ENCODE data around the gene ARHGEF4.

Gene ARHGEF4

DNA sequence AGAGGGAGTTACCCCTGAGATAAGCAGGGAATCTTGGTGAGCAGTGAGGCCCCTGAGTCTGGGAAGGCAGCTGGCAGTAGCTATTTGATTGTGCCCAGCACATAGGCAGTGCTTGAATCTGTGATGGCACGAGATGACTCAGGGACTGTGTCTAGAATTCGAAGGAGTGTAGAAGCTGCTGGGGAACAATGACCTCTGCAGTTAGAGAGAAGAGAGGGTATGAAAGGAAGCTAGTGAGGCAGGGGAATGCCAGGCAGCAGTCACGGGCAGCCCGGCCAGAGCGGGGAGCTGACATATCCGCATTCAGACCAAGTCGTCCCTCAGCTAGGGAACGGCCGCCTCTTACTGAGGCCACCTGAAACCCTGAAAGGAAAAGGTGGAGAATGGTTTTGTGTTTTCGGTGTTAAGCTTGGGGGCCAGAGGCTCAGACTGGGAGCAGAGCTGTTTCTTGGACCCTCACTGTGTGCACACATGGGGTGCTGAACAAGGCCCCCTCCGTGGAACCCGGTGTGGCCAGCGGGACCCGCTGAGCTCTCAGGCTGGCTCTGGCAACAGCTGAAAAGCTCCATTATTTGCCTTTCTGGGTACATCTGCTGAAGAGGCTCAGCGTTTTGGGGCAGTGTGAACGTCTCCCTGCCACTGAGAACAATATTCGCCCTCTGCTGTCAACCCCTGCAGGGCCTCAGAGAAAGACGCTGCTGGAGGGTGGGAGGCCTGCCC is 32.9 kb downstream of the ARHGEF4 start:
- no peaks in the 10 kb centered on the region for H3K36me3 ChIP-seq (ENCODE audit: insufficient read depth, low read length)
- H3K9ac ChIP-seq (ENCODE audit: low read length) = no peak overlapping the region
- H3K4me1 ChIP-seq (ENCODE audit: insufficient read depth, low read length) = no peaks in the 10 kb centered on the region
- H3K27ac ChIP-seq (ENCODE audit: low read depth, low read length) = no peak overlapping the region
- no peaks in the 10 kb centered on the region for H3K27me3 ChIP-seq (ENCODE audit: control insufficient read depth in 1 of 2, insufficient read depth in 2 of 2, low read length in 2 of 2)
- H3K9me3 ChIP-seq (ENCODE audit: low read length) = no peaks in the 10 kb centered on the region
- H3K4me3 ChIP-seq (ENCODE audit: low read depth in 1 of 2, low read length in 2 of 2) = no peak overlapping the region

DNA sequence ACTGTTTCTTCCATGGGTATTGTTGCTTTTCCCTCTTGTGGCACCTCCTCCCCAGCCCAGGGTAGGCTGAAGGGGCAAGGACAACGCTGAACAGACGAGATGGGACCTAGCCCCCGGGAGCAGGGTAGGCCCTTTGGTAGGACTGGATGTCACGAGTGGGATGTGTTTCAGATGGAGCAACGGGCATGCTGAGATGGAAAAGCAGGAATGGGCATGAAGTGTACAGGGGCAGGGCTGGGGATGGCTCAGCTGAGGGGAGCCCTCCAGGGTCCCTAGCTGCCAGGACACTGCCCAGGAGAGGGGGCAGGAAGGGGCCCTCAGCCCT is 33.4 kb downstream of the ARHGEF4 start:
- no peak overlapping the region for H3K4me3 ChIP-seq (ENCODE audit: low read depth in 1 of 2, low read length in 2 of 2)
- H3K36me3 ChIP-seq (ENCODE audit: insufficient read depth, low read length) = no peaks in the 10 kb centered on the region
- no peak overlapping the region for H3K9ac ChIP-seq (ENCODE audit: low read length)
- H3K9me3 ChIP-seq (ENCODE audit: low read length) = no peaks in the 10 kb centered on the region
- H3K27me3 ChIP-seq (ENCODE audit: control insufficient read depth in 1 of 2, insufficient read depth in 2 of 2, low read length in 2 of 2) = no peaks in the 10 kb centered on the region
- H3K27ac ChIP-seq (ENCODE audit: low read depth, low read length) = no peak overlapping the region
- H3K4me1 ChIP-seq (ENCODE audit: insufficient read depth, low read length) = no peaks in the 10 kb centered on the region

DNA sequence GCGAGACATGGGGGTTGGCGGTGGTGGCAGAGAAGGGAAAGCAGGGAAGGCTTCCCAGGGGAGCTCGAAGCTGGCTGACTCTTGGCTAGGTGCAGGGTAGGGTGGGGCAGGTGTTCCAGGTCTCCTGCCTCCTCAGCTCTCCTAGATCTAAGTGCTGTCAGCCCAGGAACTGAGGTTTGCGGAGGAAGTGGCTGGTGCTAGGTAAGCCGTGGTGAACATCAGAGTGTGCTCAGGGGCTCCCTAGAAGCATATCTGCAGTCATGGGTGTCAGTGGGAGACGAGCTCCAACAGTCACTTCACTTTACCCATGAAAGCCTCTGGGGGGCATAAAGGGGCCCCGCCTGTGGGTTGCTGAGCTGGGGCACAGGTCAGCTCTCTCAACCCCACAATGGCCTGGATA is 34.1 kb downstream of the ARHGEF4 start:
- Histone ChIP-seq H3K27me3 (ENCODE audit: control insufficient read depth in 1 of 2, insufficient read depth in 2 of 2, low read length in 2 of 2) (no peaks in the 10 kb centered on the region), H3K9me3 (ENCODE audit: low read length) (no peaks in the 10 kb centered on the region), H3K27ac (ENCODE audit: low read depth, low read length) (no peak overlapping the region), H3K4me1 (ENCODE audit: insufficient read depth, low read length) (no peaks in the 10 kb centered on the region), H3K4me3 (ENCODE audit: low read depth in 1 of 2, low read length in 2 of 2) (no peak overlapping the region), H3K9ac (ENCODE audit: low read length) (no peak overlapping the region), H3K36me3 (ENCODE audit: insufficient read depth, low read length) (no peaks in the 10 kb centered on the region)

GRCh38 chr2:130871843-130872740 is 35.4 kb downstream of the ARHGEF4 start:
- Histone ChIP-seq H3K9ac (ENCODE audit: low read length) (no peak overlapping the region), H3K27me3 (ENCODE audit: control insufficient read depth in 1 of 2, insufficient read depth in 2 of 2, low read length in 2 of 2) (no peaks in the 10 kb centered on the region), H3K9me3 (ENCODE audit: low read length) (no peaks in the 10 kb centered on the region), H3K27ac (ENCODE audit: low read depth, low read length) (no peak overlapping the region), H3K36me3 (ENCODE audit: insufficient read depth, low read length) (no peaks in the 10 kb centered on the region), H3K4me3 (ENCODE audit: low read depth in 1 of 2, low read length in 2 of 2) (no peak overlapping the region), H3K4me1 (ENCODE audit: insufficient read depth, low read length) (no peaks in the 10 kb centered on the region)

GRCh38 chr2:130872741-130873125 is 36.0 kb downstream of the ARHGEF4 start:
- H3K9me3 ChIP-seq (ENCODE audit: low read length) = no peaks in the 10 kb centered on the region
- H3K36me3 ChIP-seq (ENCODE audit: insufficient read depth, low read length) = no peaks in the 10 kb centered on the region
- no peak overlapping the region for H3K27ac ChIP-seq (ENCODE audit: low read depth, low read length)
- H3K27me3 ChIP-seq (ENCODE audit: control insufficient read depth in 1 of 2, insufficient read depth in 2 of 2, low read length in 2 of 2) = no peaks in the 10 kb centered on the region
- no peaks in the 10 kb centered on the region for H3K4me1 ChIP-seq (ENCODE audit: insufficient read depth, low read length)
- H3K9ac ChIP-seq (ENCODE audit: low read length) = no peak overlapping the region
- H3K4me3 ChIP-seq (ENCODE audit: low read depth in 1 of 2, low read length in 2 of 2) = no peak overlapping the region

DNA sequence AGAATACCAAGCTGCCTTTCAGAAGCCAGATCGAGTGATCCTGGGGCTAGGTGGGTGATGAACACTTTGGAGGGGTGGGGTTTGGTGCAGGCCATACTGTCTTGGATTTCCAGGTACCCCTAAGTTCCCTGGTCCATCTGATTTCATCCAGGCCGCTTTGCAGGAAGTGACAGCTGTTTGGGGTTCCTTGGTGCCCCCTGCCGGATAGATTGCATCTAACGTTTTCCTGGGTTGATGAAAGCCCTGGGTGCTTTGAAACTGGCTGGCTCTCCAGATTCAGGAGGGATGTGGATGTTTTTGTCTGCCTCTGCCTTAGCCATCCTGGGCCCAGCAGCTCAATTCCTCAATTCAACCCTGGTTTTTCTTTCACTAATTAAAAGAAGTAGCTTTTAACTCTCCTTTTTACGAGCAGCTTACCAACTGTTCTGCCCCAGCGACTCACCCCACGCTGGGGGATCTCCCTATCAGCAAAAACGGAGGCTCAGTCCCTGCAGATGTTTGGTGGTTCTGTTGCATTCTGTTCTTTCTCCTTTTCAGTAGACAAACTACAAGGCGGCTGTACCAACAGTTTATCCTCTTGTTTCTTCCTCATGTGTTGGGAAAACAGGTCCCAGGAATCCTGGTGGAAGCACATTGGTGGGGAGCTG is 37.1 kb downstream of the ARHGEF4 start:
- H3K36me3 ChIP-seq (ENCODE audit: insufficient read depth, low read length) = no peaks in the 10 kb centered on the region
- no peak overlapping the region for H3K4me3 ChIP-seq (ENCODE audit: low read depth in 1 of 2, low read length in 2 of 2)
- no peak overlapping the region for H3K27ac ChIP-seq (ENCODE audit: low read depth, low read length)
- no peak overlapping the region for H3K9ac ChIP-seq (ENCODE audit: low read length)
- H3K9me3 ChIP-seq (ENCODE audit: low read length) = no peaks in the 10 kb centered on the region
- no peaks in the 10 kb centered on the region for H3K27me3 ChIP-seq (ENCODE audit: control insufficient read depth in 1 of 2, insufficient read depth in 2 of 2, low read length in 2 of 2)
- no peaks in the 10 kb centered on the region for H3K4me1 ChIP-seq (ENCODE audit: insufficient read depth, low read length)

DNA sequence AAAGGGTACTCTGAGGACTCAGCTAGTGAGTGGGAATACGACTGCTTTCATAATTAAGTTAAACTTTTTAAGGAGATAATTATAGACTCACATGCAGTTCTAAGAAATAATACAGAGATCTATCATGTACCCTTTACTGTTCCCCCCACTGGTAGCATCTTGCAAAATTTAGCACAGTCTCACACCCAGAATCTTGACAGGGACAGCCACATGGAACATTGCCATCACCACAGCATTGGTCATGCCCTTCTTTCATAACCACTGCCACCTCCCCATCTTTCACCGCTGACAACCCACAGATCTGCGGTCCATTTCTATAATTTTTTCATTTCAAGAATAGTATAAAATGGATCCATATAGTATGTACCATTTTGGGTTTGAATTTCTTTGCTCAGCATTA is 37.8 kb downstream of the ARHGEF4 start:
- H3K9me3 ChIP-seq (ENCODE audit: low read length) = no peaks in the 10 kb centered on the region
- no peaks in the 10 kb centered on the region for H3K4me1 ChIP-seq (ENCODE audit: insufficient read depth, low read length)
- H3K27me3 ChIP-seq (ENCODE audit: control insufficient read depth in 1 of 2, insufficient read depth in 2 of 2, low read length in 2 of 2) = no peaks in the 10 kb centered on the region
- H3K4me3 ChIP-seq (ENCODE audit: low read depth in 1 of 2, low read length in 2 of 2) = no peak overlapping the region
- no peak overlapping the region for H3K27ac ChIP-seq (ENCODE audit: low read depth, low read length)
- H3K36me3 ChIP-seq (ENCODE audit: insufficient read depth, low read length) = no peaks in the 10 kb centered on the region
- no peak overlapping the region for H3K9ac ChIP-seq (ENCODE audit: low read length)

DNA sequence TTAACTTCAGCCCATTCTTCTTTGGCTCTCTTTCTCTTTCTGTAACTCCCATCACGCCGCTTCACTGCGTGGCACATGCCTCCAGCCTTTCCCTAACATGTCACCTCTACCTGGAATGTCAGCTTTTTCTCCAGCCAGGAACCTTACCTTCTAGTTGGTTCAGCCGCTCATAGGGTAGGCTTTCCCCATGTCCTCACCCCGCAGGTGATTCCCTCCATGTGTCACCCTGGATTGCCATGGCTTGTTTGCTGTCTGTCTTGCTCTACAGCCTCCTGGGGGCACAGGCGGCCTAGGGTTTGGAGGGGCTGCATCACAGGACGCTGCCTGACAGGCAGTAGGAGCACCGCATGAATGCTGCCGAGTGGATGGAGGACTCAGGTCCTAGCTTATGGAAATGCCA is 39.2 kb downstream of the ARHGEF4 start:
- H3K4me3 ChIP-seq (ENCODE audit: low read depth in 1 of 2, low read length in 2 of 2) = no peak overlapping the region

DNA sequence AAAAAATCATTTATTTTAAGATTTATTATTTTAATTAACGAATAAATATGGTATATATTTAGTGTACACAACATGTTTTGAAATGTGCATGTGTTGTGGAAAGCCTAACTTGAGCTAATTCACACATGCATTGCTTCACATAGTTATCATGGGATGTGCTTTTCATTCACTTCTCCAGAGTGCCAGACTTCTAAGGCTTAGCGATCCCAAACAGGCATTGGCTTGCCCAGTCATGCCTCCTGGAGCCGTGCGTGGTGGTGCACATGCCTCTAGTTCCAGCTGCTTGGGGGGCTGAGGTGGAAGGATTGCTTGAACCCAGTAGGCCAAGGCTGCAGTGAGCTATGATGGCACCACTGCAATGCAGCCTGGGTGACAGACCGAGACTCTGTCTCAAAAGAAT is 40.5 kb downstream of the ARHGEF4 start:
- no peaks in the 10 kb centered on the region for H3K4me1 ChIP-seq (ENCODE audit: insufficient read depth, low read length)
- no peaks in the 10 kb centered on the region for H3K27me3 ChIP-seq (ENCODE audit: control insufficient read depth in 1 of 2, insufficient read depth in 2 of 2, low read length in 2 of 2)
- no peak overlapping the region for H3K27ac ChIP-seq (ENCODE audit: low read depth, low read length)
- H3K4me3 ChIP-seq (ENCODE audit: low read depth in 1 of 2, low read length in 2 of 2) = no peak overlapping the region
- H3K9ac ChIP-seq (ENCODE audit: low read length) = no peak overlapping the region
- H3K9me3 ChIP-seq (ENCODE audit: low read length) = no peaks in the 10 kb centered on the region
- no peaks in the 10 kb centered on the region for H3K36me3 ChIP-seq (ENCODE audit: insufficient read depth, low read length)

More for the DNA sequence above, 39.2 kb downstream of the ARHGEF4 start:
- Histone ChIP-seq H3K4me1 (ENCODE audit: insufficient read depth, low read length) (no peaks in the 10 kb centered on the region), H3K27me3 (ENCODE audit: control insufficient read depth in 1 of 2, insufficient read depth in 2 of 2, low read length in 2 of 2) (no peaks in the 10 kb centered on the region), H3K36me3 (ENCODE audit: insufficient read depth, low read length) (no peaks in the 10 kb centered on the region), H3K9ac (ENCODE audit: low read length) (no peak overlapping the region), H3K27ac (ENCODE audit: low read depth, low read length) (no peak overlapping the region), H3K9me3 (ENCODE audit: low read length) (no peaks in the 10 kb centered on the region)

DNA sequence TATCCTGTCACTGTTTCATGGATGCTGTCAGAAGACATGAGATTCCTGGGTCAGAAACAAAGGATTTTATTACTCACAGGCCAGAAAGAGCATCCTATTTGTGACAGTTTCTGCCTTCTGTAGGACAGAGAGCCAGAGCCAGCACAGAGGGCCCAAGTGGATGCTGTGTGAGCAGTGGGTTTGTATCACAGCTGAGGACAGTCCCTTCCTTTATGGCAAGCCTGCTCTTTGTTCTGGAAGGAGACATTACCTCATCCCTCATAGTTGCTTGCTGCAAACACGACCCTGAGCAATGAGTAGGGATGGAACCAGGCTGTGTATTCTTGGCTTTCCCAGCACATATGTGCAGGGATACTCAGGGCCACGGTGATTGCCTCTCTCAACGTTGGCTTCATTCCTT is 41.6 kb downstream of the ARHGEF4 start:
- Histone ChIP-seq H3K4me3 (ENCODE audit: low read depth in 1 of 2, low read length in 2 of 2) (no peak overlapping the region), H3K9me3 (ENCODE audit: low read length) (no peaks in the 10 kb centered on the region), H3K27ac (ENCODE audit: low read depth, low read length) (no peak overlapping the region), H3K9ac (ENCODE audit: low read length) (no peak overlapping the region), H3K27me3 (ENCODE audit: control insufficient read depth in 1 of 2, insufficient read depth in 2 of 2, low read length in 2 of 2) (no peaks in the 10 kb centered on the region), H3K36me3 (ENCODE audit: insufficient read depth, low read length) (no peaks in the 10 kb centered on the region), H3K4me1 (ENCODE audit: insufficient read depth, low read length) (no peaks in the 10 kb centered on the region)

DNA sequence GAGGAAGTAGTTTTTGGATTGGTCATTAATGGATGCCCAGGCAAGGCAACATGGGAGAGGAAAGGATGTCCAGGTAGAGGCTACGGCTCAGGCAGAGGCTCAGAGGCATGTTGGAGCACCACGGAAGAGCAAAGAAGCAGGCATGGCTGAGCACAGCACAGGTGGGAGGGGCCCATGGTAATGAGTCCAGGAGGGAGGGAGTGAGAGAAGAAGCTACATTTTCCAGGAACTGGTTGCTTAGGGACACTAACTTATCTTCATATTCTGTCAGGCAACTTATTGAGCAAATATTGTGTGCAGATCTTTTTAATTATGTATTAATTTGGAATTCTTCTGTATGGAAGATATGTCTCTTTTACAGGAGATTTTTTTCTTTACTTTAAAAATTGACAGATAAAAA is 42.2 kb downstream of the ARHGEF4 start:
- H3K4me3 ChIP-seq (ENCODE audit: low read depth in 1 of 2, low read length in 2 of 2) = no peak overlapping the region
- H3K27ac ChIP-seq (ENCODE audit: low read depth, low read length) = no peak overlapping the region
- no peaks in the 10 kb centered on the region for H3K9me3 ChIP-seq (ENCODE audit: low read length)
- no peak overlapping the region for H3K9ac ChIP-seq (ENCODE audit: low read length)
- no peaks in the 10 kb centered on the region for H3K4me1 ChIP-seq (ENCODE audit: insufficient read depth, low read length)
- no peaks in the 10 kb centered on the region for H3K27me3 ChIP-seq (ENCODE audit: control insufficient read depth in 1 of 2, insufficient read depth in 2 of 2, low read length in 2 of 2)
- H3K36me3 ChIP-seq (ENCODE audit: insufficient read depth, low read length) = no peaks in the 10 kb centered on the region
